DMS79 treated with DMSO at 0.1 percent for 48 hours (cell line): Measurements from ENCODE around the gene SERP2.

Experiments used
- DNase-seq: peaks from one replicate; lab custom pipeline; 2025; lab: John Stamatoyannopoulos, UW

Gene SERP2

GRCh38 chr13:44435142-44435918 lies 61.7 kb downstream of the SERP2 start:
- DNase-seq, result peak; percentile 92

GRCh38 chr13:44435919-44436510 lies 62.4 kb downstream of the SERP2 start:
- peak; percentile 30 for DNase-seq

- peak; percentile 83 for DNase-seq
Measured at GRCh38 chr13:44436589-44437337, 63.1 kb downstream of the SERP2 start.

- DNase-seq, result peak; percentile 61
Measured at GRCh38 chr13:44437356-44438233, 64.0 kb downstream of the SERP2 start.

- no peak for DNase-seq
Measured at GRCh38 chr13:44438234-44438579, 64.6 kb downstream of the SERP2 start.

- no peak for DNase-seq
Measured at GRCh38 chr13:44439452-44440024, 65.9 kb downstream of the SERP2 start.

GRCh38 chr13:44440046-44440608 lies 66.5 kb downstream of the SERP2 start:
- no peak for DNase-seq
